Colon (tissue), 2 donors: ENCODE measurements around the gene ERCC6.

Experiments used
- FAIRE-seq: peaks from 2 replicates; lab custom pipeline; 2012; peaks lifted over from hg19 to GRCh38; lab: Jason Lieb, UNC
- donor health status: control.
- donor health status: control.

ERCC6 gene

GRCh38 chr10:49508654-49509053 is 30.3 kb downstream of the ERCC6 start:
- no peak for FAIRE-seq

- FAIRE-seq: no peak
These were observed 30.7 kb downstream of the ERCC6 start for GRCh38 chr10:49508249-49508648.

GRCh38 chr10:49505589-49505988 is 33.3 kb downstream of the ERCC6 start:
- FAIRE-seq: no peak

GRCh38 chr10:49505076-49505475 is 33.8 kb downstream of the ERCC6 start:
- FAIRE-seq: no peak

DNA sequence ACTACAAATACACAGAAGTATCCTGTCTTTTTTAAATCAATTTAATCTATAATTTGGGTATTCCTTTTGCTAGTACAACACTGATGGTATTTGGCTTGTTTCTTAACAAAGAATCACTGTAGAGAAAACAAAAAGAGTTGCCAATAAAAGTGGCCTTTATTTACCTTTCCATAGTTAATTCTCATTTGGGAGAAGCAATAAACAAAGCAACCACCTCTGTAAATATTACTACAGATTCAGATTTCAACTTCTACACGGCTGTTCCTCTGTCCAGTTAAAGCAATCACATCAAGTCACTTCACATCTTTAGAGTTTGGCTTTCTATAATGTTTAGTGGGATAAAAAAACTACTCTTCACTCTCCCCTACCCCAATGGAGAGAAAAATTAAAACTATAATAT is 34.4 kb downstream of the ERCC6 start:
- no peak for FAIRE-seq

DNA sequence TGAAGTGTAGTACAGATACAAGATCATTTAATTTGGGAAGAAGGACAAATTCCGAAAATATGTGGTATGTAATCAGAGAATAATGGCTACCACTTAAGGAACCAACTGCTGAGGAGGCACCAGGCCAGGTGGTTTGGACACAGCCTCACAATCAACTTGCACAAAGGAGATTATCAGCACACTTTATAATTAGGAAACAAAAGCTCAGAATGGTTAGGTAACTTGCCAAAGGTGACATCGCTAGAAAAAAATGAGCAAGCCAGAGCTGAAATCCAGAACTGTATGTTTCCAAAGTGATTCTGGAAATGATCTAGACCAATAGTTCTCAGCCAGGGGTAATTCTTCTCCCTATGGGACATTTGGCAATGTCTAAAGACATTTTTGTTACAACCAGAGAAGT is 36.6 kb downstream of the ERCC6 start:
- FAIRE-seq: no peak

DNA sequence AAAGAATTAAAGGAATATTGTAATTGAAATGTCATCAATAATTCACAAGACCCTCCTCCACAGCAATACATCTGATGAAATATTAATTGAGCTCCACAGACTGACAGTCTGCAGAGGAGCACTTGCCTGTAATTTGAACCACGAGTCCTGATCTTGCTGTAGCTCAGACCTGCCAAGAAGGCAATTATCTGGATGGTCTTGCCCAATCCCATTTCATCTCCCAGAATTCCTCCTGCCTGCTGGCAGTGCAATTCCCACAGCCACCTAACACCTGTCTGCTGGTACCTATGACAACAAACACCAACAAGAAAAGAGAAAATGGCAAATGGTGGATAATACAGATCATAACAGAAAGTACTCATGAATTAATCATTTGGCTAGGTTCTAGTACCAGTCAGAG is 38.5 kb downstream of the ERCC6 start:
- FAIRE-seq: no peak

DNA sequence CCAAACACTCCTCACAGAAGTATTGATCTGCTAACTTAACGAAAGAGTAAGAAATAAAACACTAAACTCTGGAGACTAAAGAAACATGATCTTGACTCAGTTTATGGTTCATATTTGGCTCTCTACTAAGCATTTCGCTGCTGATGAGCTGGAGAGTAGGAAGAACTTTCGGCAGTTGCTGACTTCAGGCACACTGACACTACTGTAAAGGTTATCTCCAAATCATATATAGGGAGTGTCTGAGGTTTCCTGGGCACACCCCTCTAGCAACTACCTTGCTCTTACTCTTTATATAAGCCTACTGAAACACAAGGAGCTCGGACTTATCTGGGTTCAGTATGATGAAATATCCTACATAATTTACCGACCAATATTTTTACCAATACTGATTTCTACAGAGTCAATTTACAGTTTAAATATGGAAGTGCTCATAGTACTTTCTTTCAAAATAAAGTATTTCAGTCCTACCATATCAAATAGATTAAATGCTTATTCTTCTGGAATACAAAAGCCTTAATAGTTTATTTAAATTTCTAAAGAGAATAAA is 39.5 kb downstream of the ERCC6 start:
- FAIRE-seq: no peak

DNA sequence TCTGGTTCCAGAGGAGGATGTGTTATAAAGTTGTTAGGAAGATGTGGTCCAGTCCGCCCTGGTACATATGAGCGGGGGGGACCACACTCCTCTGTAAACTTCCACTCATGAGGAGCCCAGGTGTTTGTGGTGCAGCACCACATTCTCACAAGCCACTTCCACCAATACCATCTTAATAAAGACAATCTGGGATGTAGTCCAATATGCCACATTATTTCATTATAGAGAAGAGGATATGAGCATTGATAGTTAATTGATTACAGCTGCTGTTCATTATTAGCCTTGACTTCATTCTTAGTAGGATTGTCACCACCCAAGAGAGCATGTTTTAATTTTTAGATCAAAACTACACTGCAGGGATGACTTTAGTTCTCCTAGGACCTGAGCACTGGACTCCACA is 40.5 kb downstream of the ERCC6 start:
- FAIRE-seq: no peak

- no peak for FAIRE-seq
These were observed 41.6 kb downstream of the ERCC6 start for GRCh38 chr10:49497358-49497757.

- FAIRE-seq: no peak
These were observed 50.7 kb downstream of the ERCC6 start for GRCh38 chr10:49488056-49488717.

DNA sequence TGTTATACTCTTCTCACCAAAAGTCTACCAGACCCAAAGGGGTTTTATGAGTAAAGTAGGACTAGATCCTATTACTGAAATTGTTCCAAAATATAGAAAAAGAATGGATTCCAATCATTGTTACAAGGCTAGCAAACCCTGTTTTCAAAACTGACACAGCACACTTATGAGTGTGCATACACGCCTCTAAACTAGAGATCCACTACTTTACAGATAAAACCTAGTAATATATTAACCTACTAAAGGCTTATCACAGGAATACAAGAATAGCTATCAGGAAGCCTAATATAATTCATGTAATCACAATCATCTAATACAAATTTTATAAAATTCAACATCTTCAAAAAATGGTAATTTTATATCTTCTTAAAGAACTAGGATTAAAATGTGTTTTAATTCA is 52.2 kb downstream of the ERCC6 start:
- FAIRE-seq: no peak

DNA sequence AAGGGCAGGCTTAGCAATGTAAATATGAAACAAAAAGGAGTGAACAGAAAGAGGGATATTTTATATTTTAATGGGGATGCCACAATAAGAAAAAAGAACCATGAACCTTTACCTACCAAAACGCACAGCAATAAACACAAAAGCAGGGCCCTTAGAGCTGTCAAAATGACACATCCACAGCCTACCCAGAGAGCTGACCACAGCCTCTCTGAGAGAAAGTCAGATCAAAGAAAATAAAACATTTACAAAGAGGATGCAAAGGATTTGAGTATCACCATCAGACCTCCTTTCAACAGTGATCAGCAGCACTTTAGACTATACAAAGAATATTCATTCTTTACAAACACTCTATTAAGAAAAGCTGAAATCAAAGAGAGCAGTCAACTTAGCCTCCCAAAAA is 52.9 kb downstream of the ERCC6 start:
- FAIRE-seq: no peak

DNA sequence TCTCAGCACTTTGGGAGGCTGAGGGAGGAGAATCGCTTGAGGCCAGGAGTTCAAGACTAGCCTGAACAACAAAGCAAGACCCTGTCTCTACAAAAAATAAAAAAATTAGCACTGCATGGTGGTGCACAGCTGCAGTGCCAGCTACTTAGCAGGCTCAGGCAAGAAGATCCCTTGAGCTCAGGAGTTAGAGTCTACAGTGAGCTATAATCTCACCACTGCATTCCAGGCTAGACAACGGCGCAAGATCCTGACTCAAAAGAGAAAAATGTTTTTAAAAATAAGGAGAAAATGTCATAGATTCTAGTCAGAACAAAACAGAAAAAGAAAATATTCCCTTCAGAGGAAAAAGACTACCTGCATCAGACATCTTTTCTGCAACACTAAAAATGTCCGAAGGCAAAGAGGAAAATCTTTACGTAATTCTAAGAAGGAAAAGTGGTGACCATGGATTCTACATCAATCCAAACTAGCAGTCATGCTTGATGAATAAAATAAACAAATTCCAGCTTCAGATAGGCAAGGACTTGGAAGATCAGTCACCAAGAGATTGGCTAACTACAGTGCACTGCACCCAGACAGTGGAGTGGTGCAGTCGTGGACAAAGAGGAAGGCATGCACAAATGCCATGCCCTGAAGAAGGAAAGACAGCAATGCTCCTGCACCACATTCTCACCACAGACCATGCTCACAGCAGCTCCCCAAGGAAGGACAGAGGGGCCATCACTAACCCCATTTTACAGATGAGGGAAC is 54.3 kb downstream of the ERCC6 start:
- no peak for FAIRE-seq

DNA sequence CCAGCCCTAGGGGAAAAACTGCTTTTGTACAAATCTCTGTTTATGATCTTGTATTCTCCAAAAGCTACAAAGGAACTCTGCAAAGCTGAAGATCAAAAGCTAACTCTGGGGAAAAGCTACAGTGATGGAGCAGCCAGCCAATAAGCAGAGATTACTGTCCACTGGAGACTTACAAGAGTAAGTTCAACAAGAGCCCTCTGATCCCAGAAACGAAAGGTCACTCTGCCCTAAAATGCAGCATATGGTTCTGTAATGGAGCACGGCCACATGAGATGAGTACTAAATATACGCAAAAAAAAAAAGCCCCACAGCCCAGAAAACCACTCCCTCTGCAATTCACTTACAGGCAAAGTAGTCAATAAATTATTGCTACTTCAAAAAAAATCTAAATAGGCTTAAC is 60.1 kb downstream of the ERCC6 start:
- no peak for FAIRE-seq

GRCh38 chr10:49474901-49475300 is 64.0 kb downstream of the ERCC6 start:
- FAIRE-seq: no peak

- no peak for FAIRE-seq
These were observed 67.4 kb downstream of the ERCC6 start for GRCh38 chr10:49471532-49471931.

DNA sequence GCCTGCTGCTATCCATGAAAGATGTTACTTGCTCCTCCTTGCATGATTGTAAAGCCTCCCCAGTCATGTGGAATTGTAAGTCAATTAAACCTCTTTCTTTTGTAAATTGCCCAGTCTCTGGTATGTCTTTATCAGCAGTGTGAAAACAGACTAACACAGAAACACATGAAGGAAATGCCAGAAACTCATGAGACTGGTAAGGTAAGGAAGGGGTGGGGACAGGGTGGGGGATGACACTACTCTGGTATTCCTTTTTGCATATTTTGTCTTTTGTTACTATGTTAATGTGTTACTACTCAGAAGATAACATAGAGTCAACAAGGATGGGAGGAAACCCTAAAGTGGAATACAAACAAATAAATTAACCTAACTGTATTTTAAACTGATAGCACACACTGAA is 73.2 kb downstream of the ERCC6 start:
- FAIRE-seq: no peak
